Measurements from ENCODE around the gene IGHMBP2.

Gene IGHMBP2

DNA sequence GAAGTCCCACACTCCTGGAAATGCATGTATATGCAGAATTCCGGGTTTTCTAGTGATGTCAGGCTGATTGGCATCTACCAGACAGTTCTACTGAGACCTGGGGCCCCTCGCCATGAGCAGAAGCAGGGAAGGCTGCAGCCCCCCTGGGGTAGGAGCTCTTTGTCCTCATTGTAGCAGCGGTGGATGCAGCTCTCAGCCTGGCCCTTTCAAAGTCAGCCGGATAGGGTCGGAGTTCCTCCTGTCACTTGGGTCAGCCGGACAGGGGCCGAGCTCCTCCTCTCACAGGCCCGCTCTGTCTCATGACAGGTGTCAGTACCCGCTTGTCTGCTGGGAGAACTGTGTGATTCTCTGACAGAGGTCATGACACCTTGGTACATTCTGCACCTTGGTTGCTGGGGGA lies 47.1 kb downstream of the IGHMBP2 start:
- no peaks in the 10 kb centered on the region for H3K9me3 ChIP-seq (ENCODE audit: control insufficient read depth, low read length)
- H3K4me1 ChIP-seq (ENCODE audit: control insufficient read depth, insufficient read depth, low read depth, low read length) = peaks cover 7% of the 10 kb centered on the region
- H3K27ac ChIP-seq (ENCODE audit: low read length, poor library complexity, severe bottlenecking) = no peak overlapping the region
- DNase-seq = no peak
- 70% methylated on average over 9 of the region's 9 CpGs for whole genome bisulfite sequencing
- no peak overlapping the region for H2AFZ ChIP-seq (ENCODE audit: low read depth, low read length)
- no peak overlapping the region for H2BK5ac ChIP-seq (ENCODE audit: low read depth, low read length, poor library complexity, severe bottlenecking)
- H3K4me2 ChIP-seq (ENCODE audit: low read length, poor library complexity, severe bottlenecking) = no peak overlapping the region
- H3K14ac ChIP-seq (ENCODE audit: low read length in 2 of 2) = peak overlapping the region in 1 of 2 experiments; percentile 2
- H2BK120ac ChIP-seq (ENCODE audit: low read depth, low read length) = no peak overlapping the region
- no peaks in the 10 kb centered on the region for H3K36me3 ChIP-seq (ENCODE audit: control insufficient read depth in 1 of 2, insufficient read depth in 2 of 2, low read depth in 1 of 2, low read length in 2 of 2)
- no peak overlapping the region for H4K8ac ChIP-seq (ENCODE audit: low read length)
- no peak overlapping the region for H3K4me3 ChIP-seq (ENCODE audit: insufficient read depth in 1 of 2, low read depth in 1 of 2, low read length in 2 of 2)
- no peak overlapping the region for H3K4ac ChIP-seq (ENCODE audit: low read depth in 1 of 2, low read length in 2 of 2)
- H3K18ac ChIP-seq (ENCODE audit: low read depth in 1 of 2, low read length in 2 of 2) = no peak overlapping the region
- no peak overlapping the region for H2BK15ac ChIP-seq (ENCODE audit: low read depth, poor library complexity, severe bottlenecking)
- H3K27me3 ChIP-seq (ENCODE audit: control insufficient read depth in 1 of 2, insufficient read depth in 1 of 2, low read length in 2 of 2) = peaks cover 0 to 11% of the 10 kb centered on the region in 2 experiments
- no peak overlapping the region for H3K9ac ChIP-seq (ENCODE audit: low read length)
- H2BK12ac ChIP-seq (ENCODE audit: low read length in 2 of 2) = no peak overlapping the region
- H2AK5ac ChIP-seq (ENCODE audit: low read length, severe bottlenecking) = no peak overlapping the region
- no peak overlapping the region for H3K23ac ChIP-seq (ENCODE audit: low read length in 2 of 2)
- H4K91ac ChIP-seq (ENCODE audit: low read length) = no peak overlapping the region
- no peaks in the 10 kb centered on the region for H3K79me1 ChIP-seq (replicated peaks; ENCODE audit: low read length, poor library complexity, severe bottlenecking)

DNA sequence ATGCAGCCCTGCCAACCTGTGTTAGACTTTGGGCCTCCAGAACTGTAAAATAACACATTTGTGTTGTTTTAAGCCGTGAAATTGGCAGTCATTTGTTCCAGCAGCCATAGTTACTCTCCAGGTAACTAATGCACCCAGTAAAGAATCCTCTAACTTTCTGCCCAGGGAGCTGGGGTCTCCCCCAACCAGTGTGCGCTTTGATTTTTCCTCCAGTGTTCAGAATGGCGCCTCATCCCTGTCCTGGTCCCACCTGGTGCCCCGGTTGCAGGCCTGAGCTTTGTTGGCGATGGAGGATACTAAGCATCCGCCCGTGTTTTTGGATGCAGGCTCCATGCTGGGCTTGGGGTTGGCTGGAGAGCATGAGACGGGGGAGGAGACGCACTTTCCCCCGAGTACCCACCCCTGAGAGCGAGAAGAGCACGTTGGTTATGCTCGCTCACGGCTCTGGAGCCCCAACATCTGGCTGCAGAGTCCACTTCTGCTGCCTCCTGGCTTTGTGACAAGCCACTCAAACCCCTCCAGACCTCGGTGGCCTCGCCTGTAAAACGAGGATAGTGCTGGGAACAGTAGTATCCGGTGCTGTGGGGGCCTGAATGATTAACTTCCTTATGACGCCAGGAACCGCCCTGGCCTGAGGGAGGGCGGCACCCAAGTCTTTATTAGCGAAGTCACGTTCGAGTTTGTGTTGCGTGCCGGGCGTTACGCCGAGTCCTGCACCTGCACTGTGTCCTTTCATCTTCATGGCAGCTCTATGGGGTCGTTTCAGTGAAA lies 51.3 kb downstream of the IGHMBP2 start:
- H3K9me3 ChIP-seq (ENCODE audit: control insufficient read depth, low read length) = no peaks in the 10 kb centered on the region

DNA sequence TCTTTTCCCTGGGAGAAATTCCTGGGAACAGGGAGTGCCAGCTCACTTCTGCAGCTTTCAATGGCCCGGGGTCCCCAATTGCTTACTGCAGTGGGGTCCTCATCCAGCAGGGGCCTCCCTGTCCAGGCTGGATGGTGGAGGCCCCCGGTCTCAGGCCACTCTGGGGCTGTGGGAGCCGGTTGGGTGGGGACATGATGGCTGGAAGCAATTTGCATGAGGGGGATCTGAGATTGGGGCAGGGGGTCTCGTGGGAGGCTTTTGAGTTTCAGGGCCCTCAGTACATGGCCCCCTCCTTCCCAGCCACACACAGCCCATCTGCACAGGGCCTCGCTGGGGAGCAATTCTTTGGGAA lies 51.9 kb downstream of the IGHMBP2 start:
- Histone ChIP-seq H2BK120ac (ENCODE audit: low read depth, low read length) (no peak overlapping the region), H3K4me1 (ENCODE audit: control insufficient read depth, insufficient read depth, low read depth, low read length) (peaks cover 6% of the 10 kb centered on the region), H3K36me3 (ENCODE audit: control insufficient read depth in 1 of 2, insufficient read depth in 2 of 2, low read depth in 1 of 2, low read length in 2 of 2) (no peaks in the 10 kb centered on the region), H4K91ac (ENCODE audit: low read length) (no peak overlapping the region), H3K27me3 (ENCODE audit: control insufficient read depth in 1 of 2, insufficient read depth in 1 of 2, low read length in 2 of 2) (peaks cover 10 to 13% of the 10 kb centered on the region in 2 experiments), H3K79me1 (replicated peaks; ENCODE audit: low read length, poor library complexity, severe bottlenecking) (no peaks in the 10 kb centered on the region), H3K23ac (ENCODE audit: low read length in 2 of 2) (no peak overlapping the region), H2AFZ (ENCODE audit: low read depth, low read length) (no peak overlapping the region), H3K9ac (ENCODE audit: low read length) (no peak overlapping the region), H2BK5ac (ENCODE audit: low read depth, low read length, poor library complexity, severe bottlenecking) (no peak overlapping the region), H3K27ac (ENCODE audit: low read length, poor library complexity, severe bottlenecking) (no peak overlapping the region), H4K8ac (ENCODE audit: low read length) (peak overlapping the region; percentile 32), H2BK12ac (ENCODE audit: low read length in 2 of 2) (no peak overlapping the region), H3K18ac (ENCODE audit: low read depth in 1 of 2, low read length in 2 of 2) (no peak overlapping the region), H3K4me3 (ENCODE audit: insufficient read depth in 1 of 2, low read depth in 1 of 2, low read length in 2 of 2) (no peak overlapping the region), H3K9me3 (ENCODE audit: control insufficient read depth, low read length) (no peaks in the 10 kb centered on the region), H2BK15ac (ENCODE audit: low read depth, poor library complexity, severe bottlenecking) (no peak overlapping the region), H3K14ac (ENCODE audit: low read length in 2 of 2) (no peak overlapping the region), H2AK5ac (ENCODE audit: low read length, severe bottlenecking) (no peak overlapping the region), H3K4ac (ENCODE audit: low read depth in 1 of 2, low read length in 2 of 2) (no peak overlapping the region), H3K4me2 (ENCODE audit: low read length, poor library complexity, severe bottlenecking) (no peak overlapping the region)
- 75% methylated on average over 3 of the region's 5 CpGs for WGBS
- DNase-seq = no peak

More for the DNA sequence above, 51.3 kb downstream of the IGHMBP2 start:
- Histone ChIP-seq H3K4me3 (ENCODE audit: insufficient read depth in 1 of 2, low read depth in 1 of 2, low read length in 2 of 2) (no peak overlapping the region), H2BK12ac (ENCODE audit: low read length in 2 of 2) (no peak overlapping the region), H2BK120ac (ENCODE audit: low read depth, low read length) (no peak overlapping the region), H3K4ac (ENCODE audit: low read depth in 1 of 2, low read length in 2 of 2) (no peak overlapping the region), H4K8ac (ENCODE audit: low read length) (peak overlapping the region; percentile 32), H3K4me1 (ENCODE audit: control insufficient read depth, insufficient read depth, low read depth, low read length) (peaks cover 6% of the 10 kb centered on the region), H2BK15ac (ENCODE audit: low read depth, poor library complexity, severe bottlenecking) (no peak overlapping the region), H2AFZ (ENCODE audit: low read depth, low read length) (no peak overlapping the region), H2AK5ac (ENCODE audit: low read length, severe bottlenecking) (no peak overlapping the region), H3K23ac (ENCODE audit: low read length in 2 of 2) (no peak overlapping the region), H2BK5ac (ENCODE audit: low read depth, low read length, poor library complexity, severe bottlenecking) (no peak overlapping the region), H4K91ac (ENCODE audit: low read length) (no peak overlapping the region), H3K27ac (ENCODE audit: low read length, poor library complexity, severe bottlenecking) (no peak overlapping the region), H3K79me1 (replicated peaks; ENCODE audit: low read length, poor library complexity, severe bottlenecking) (no peaks in the 10 kb centered on the region), H3K27me3 (ENCODE audit: control insufficient read depth in 1 of 2, insufficient read depth in 1 of 2, low read length in 2 of 2) (peaks cover 11 to 13% of the 10 kb centered on the region in 2 experiments), H3K9ac (ENCODE audit: low read length) (peak overlapping the region; percentile 5), H3K4me2 (ENCODE audit: low read length, poor library complexity, severe bottlenecking) (no peak overlapping the region), H3K18ac (ENCODE audit: low read depth in 1 of 2, low read length in 2 of 2) (no peak overlapping the region), H3K14ac (ENCODE audit: low read length in 2 of 2) (no peak overlapping the region), H3K36me3 (ENCODE audit: control insufficient read depth in 1 of 2, insufficient read depth in 2 of 2, low read depth in 1 of 2, low read length in 2 of 2) (no peaks in the 10 kb centered on the region)
- 74% methylated on average over 29 of the region's 30 CpGs for WGBS
- no peak for DNase-seq

DNA sequence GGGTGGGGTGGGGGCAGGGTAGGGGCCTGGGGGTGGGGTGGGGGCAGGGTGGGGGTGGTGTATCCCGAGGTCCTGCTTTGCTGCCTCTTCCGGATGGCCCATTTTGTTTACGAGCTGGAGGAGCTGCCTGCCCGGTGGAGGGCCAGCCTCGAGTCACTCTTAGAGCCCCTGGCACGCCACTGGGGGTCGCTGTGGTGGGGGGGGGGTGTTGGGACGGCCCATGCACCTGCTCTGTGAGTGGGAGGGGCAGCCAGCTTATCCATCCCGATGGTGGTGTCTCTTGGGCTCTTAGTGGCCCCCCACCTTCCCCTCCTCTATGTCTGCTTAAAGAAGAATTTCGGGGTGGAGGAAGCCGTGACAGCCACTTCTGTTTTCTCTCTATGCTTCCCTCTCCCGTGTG lies 52.5 kb downstream of the IGHMBP2 start:
- Histone ChIP-seq H2AK5ac (ENCODE audit: low read length, severe bottlenecking) (no peak overlapping the region), H2BK12ac (ENCODE audit: low read length in 2 of 2) (no peak overlapping the region), H4K91ac (ENCODE audit: low read length) (no peak overlapping the region), H3K27ac (ENCODE audit: low read length, poor library complexity, severe bottlenecking) (no peak overlapping the region), H4K8ac (ENCODE audit: low read length) (no peak overlapping the region), H3K23ac (ENCODE audit: low read length in 2 of 2) (no peak overlapping the region), H3K14ac (ENCODE audit: low read length in 2 of 2) (peak overlapping the region in 1 of 2 experiments; percentile 33), H3K27me3 (ENCODE audit: control insufficient read depth in 1 of 2, insufficient read depth in 1 of 2, low read length in 2 of 2) (peaks cover 10 to 16% of the 10 kb centered on the region in 2 experiments), H3K79me1 (replicated peaks; ENCODE audit: low read length, poor library complexity, severe bottlenecking) (no peaks in the 10 kb centered on the region), H3K18ac (ENCODE audit: low read depth in 1 of 2, low read length in 2 of 2) (no peak overlapping the region), H3K4ac (ENCODE audit: low read depth in 1 of 2, low read length in 2 of 2) (no peak overlapping the region), H3K9me3 (ENCODE audit: control insufficient read depth, low read length) (no peaks in the 10 kb centered on the region), H2AFZ (ENCODE audit: low read depth, low read length) (no peak overlapping the region), H3K4me2 (ENCODE audit: low read length, poor library complexity, severe bottlenecking) (no peak overlapping the region), H2BK5ac (ENCODE audit: low read depth, low read length, poor library complexity, severe bottlenecking) (no peak overlapping the region), H2BK15ac (ENCODE audit: low read depth, poor library complexity, severe bottlenecking) (no peak overlapping the region), H3K4me3 (ENCODE audit: insufficient read depth in 1 of 2, low read depth in 1 of 2, low read length in 2 of 2) (no peak overlapping the region), H2BK120ac (ENCODE audit: low read depth, low read length) (no peak overlapping the region), H3K9ac (ENCODE audit: low read length) (no peak overlapping the region), H3K4me1 (ENCODE audit: control insufficient read depth, insufficient read depth, low read depth, low read length) (peaks cover 5% of the 10 kb centered on the region), H3K36me3 (ENCODE audit: control insufficient read depth in 1 of 2, insufficient read depth in 2 of 2, low read depth in 1 of 2, low read length in 2 of 2) (no peaks in the 10 kb centered on the region)
- 43% methylated on average over 6 of the region's 12 CpGs for WGBS
- no peak for DNase-seq
